GM21528 (cell line): ENCODE measurements around the gene PTMS.

Experiments
- ATAC-seq: cut with Tn5 transposase; IDR thresholded peaks from one replicate; pipeline ENCODE4 v1.9.1; 2021; ENCODE audit warnings: mild to moderate bottlenecking, moderate library complexity; ENCODE audit not compliant: unreplicated experiment, low FRiP score

The PTMS gene

DNA sequence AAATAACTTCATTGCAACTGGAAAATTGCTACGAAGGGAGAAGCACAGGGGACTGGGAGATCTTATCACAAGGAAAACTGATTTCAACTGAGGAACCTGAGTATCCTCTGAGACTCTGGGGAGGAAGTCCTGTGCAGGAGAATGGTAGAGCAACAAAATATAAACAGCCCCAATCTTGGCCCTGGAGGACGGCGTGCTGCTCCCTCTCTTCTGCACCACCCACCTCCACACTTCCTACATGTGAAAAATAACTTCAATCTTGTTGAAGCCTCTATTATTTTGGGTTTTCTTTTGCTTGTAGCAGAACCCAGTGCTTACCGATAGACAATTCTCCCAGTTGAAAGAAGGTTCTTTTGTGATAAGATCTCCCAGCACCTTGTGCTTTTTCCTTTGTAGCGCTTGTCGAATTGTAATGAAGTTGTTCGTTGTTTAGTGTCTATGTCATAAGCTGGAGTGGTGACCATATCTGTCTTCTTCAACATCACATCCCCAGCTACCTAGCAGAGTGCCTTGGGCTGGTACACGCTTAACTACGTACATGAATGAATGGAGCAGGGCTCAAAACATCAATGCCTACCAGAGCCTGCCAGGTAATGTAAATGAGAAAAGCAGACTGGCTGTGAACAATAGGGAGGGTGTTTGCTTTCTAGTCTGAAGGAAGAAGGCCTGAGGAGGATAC, 20.4 kb downstream of the PTMS start:
- ATAC-seq = no peak

DNA sequence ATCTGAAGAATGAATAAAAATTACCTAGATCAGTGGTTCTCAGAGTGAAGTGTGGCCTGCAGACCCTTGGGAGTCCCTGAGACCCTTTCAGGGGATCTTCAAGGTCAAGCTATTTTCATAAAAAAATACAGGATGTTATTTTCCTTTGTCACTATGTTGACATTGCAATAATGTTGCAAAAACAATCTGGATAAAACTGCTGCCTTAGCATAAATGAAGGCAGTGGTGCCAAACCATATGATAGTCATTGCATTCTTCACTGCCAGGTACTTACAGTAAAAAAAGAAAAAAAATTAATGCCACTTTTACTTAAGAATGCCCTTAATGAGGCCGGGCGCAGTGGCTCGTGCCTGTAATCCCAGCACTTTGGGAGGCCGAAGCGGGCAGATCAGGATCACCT, 21.1 kb downstream of the PTMS start:
- ATAC-seq = no peak

DNA sequence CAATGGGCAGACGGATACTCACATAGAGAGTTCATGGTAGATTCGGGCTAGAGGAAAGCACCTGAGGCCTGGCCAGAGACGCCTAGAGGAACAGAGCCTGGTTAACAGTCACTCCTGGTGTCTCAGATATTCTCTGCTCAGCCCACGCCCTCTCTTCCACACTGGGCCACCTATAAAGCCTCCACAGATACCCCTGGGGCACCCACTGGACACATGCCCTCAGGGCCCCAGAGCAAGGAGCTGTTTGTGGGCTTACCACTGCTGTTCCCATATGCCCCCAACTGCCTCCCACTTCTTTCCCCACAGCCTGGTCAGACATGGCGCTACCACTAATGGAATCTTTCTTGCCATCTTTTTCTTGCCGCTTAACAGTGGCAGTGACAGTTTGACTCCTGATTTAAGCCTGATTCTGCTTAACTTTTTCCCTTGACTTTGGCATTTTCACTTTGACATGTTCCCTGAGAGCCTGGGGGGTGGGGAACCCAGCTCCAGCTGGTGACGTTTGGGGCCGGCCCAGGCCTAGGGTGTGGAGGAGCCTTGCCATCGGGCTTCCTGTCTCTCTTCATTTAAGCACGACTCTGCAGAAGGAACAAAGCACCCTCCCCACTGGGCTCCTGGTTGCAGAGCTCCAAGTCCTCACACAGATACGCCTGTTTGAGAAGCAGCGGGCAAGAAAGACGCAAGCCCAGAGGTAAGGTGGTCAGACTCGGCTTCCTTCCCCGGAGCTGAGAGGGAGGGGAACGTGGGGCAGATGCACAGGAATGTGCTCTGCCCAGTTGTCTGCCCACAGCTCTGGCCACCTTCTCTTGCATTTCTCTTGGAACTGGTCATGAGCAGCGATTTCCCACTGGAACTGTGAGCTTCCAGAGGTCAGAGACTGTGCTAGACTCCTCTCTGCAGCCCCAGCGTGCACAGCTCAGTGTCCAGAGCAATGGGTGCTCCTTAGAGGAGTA, 23.1 kb downstream of the PTMS start, which contains the start of gene CD4:
Gene CD4 (plus strand): TSS at position 557 of the 953 bp plus-strand sequence. CDS start 10,611 bp downstream, outside the sequence.
- no peak for ATAC-seq

DNA sequence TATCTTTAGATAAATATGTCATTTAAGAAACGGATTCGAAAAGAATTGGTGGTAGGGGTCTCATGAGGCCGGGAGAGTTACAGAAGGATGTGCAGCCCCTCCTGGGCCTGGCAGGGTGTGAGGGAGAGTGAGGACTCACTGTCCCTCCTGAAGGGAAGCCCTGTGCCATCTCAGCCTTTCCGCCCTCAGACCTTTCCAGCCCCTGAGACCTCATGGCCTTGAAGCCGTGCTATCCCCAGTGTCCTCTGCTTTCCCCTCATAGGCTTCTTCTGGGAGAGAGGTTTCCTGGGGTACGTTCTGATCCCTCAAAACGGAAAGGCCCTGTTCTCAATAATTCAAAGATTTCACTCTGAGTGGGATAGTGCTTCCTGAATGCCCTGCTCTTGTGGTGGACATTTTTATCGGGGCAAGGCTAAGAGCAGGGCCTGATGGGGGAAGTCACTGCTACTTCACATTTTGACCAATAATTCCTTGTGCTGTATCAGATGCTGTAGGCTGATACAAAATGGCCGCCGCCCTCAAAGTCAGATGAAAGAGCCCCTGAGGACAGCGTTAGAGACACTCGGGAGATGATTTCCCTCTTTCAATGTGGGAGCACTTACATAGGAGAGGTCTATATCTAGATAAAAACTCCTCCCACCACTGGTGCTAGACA, 24.5 kb downstream of the PTMS start:
- no peak for ATAC-seq

DNA sequence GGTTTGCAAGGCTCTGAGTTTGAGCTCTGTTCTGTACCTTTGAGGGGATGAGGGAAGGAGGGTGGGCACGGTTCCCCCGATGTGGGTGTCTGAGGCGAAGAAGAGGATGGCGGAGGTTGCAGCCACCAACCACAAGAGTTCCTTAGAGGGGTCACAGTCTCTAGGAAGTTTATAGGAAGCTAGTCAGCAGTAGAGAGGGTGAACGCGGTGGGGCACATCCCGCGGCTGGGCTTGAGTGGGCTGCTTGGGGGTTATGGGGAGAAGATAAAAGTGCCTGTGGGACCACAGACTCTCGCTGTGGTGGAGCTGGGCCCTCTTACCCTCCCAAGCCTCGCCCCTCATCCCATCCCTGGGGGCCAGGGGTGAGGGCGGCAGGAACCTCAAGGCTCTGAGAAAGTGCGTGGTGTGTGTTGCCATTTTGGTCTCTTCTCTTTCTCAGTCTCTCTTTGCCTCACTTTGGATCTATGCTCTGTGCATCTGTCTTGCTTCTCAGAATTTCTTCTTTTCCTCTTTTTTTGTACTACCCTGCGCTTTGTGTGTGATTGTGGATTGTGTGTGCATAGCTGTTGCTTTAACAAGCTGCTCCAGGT, 25.9 kb downstream of the PTMS start:
- no peak for ATAC-seq

DNA sequence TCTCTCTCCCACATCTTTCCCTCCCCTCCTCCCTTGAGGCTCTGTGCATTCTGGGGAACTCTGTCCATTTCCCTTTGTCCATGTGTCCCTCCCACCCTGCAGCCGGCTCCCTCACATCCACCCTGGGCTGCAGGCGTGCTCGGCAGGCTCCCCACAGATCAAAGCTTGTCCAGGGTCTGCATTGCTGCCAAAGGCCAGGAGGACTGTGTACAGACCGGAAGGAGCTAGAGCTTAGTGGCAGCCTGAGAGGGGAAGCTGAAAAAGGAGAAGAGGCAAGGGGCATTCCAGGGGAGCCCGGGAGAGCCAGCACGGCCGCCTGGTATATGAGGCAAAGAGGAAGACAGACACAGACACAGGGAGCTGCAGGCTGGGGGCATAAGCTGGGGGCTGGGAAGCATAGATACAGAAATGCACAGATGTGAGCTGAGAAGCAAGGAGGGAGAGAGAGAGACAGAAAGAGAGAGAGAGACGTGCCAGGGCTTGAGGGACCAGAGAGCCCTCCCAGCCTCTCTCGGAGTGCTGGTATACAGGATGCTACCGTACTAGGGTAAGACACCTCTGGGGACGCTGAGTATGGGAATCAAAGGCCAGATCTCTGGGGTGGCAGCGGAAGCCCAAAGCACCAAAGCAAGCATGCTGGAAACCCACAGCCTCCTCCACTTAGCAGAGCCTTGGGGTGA, 26.5 kb downstream of the PTMS start:
- ATAC-seq = no peak

DNA sequence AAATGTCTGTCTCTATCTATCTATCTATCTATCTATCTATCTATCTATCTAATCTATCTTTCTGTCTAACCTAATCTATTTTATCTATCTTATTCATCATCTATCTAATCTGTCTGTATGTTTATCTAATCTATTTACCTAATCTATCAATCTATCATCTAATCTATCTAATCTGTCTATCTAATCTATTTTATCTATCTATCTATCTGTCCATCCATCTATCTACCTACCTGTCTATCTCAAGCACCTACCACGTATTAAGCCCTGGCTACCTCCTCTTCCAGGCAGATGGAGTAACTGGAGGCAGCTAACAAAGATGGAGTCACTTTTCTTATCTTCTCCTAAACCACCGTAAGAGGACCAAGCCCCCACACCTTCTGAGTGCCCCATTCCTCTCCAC, 28.9 kb downstream of the PTMS start:
- ATAC-seq = no peak

DNA sequence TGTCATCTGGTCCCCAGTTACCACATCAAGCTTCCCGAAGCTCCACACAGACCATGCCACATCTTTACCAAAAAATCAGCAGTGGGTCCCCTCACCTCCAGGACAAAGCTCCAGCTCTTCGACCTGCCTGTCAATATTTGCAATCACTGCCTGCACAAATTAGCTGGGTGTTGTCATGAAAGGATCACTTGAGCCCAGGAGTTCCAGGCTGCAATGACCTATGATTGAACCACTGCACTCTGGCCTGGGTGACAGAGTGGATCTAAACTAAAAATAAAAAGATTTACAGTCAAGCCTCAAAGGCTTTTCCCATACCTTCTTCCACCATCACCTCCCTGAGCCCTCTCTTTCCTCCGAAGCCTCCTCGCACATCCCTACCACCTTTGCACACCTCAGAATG, 30.4 kb downstream of the PTMS start:
- ATAC-seq = no peak

DNA sequence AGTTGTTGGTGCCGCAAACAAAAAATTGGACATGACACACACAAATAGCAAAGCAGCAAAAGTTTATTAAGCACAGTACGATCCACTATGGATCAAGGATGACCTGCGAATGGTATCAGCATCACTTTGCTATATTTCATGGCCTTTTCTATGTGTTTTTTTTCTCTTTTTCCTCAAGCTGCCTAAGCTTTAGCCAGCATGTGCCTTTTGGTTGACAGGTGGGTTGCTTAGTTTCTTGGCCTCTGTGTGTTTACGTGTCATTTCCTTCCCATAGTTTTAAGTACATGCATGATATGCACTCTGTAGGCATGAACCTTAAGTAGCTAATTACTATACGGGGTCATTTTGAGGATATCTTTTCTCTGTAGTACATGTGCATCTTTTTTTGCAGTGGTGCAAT, 33.0 kb downstream of the PTMS start:
- no peak for ATAC-seq

DNA sequence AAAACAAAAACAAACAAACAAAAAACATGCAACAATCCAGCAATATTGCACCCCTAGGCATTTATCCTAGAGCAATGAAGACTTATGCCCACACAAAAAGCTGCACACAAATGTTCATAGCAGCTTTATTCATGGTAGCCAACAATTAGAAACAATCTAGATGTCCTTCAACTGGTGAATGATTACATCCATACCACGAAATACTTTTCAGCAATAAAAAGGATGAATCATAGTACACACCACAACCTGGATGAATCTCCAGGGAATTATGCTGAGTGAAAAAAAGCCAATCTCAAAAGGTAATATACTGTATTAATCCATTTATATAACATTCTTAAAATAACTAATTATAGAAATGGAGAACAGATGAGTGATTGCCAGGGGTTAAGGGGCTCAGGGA, 41.0 kb downstream of the PTMS start:
- ATAC-seq = no peak

DNA sequence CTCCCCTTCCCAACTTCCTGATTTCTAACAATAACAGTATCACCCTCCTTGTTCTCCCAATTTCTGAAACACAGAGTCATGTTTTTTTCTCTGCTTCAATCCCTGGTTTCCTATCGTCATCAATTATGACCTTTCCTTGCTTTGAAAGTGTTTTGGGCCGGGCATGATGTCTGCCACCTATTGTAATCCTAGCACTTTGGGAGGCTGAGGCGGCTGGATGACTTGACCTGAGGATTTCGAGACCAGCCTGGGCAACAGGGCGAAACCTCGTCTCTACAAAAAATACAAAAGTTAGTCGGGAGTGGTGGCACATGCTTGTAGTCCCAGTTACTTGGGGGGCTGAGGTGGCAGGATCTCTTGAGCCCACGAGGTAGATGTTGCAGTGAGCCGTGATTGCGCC, 42.9 kb downstream of the PTMS start:
- no peak for ATAC-seq

DNA sequence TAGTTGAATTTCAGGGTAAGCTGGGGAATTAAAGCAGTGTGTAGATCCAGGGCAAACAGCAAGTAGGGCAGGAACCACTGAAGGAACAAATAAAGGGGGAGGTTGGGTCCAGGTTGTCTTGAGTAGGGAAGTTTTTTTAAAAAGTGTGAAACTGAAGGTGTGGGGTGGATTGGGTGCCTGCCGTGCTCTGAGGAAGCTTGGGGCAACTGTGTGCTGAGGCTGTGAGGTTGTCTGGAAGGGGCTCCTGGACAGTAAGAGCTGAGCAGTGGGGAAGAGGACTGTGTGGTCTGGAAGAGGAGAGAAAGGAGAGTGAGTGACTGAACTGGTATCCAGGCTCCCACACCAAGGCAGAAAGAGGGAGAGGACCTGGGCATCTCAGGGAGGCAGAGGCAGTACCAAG, 44.6 kb downstream of the PTMS start:
- ATAC-seq = no peak

DNA sequence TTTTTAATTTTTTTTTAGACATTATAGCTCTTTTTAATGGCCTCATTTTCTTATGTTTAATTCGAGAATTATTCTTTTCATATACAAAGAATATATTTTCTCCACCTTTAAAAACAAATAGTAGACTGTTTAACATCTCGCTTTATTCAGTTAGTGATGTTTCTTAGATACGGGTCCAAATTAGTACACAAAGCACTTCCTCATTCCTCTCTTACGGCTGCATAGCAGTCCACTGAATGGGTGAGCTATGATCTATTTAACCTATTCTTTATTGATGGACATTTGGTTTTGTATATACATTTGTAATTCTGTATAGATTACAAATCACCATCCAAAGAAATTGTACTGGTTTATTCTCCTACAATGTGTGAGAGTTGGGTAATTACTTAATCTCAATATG, 47.2 kb downstream of the PTMS start:
- ATAC-seq = no peak

DNA sequence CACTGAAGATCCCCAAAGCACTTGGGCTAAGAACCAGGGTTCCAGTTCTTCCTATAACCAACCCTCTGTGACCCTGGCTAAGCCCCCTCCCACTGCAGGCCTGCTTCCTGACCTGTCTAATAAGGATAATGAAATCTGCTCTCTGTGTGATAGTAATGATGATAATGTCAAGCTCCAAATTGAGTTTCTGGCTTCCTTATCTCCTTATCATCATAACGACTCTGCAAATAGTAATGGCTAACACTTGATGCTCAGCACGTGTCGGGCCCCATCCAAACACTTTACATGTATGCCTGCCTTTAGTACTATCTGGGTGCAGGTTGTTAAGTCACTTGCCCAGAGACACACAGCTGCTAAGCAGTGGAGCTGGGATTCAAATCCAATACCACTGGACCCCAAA, 50.4 kb downstream of the PTMS start:
- no peak for ATAC-seq

DNA sequence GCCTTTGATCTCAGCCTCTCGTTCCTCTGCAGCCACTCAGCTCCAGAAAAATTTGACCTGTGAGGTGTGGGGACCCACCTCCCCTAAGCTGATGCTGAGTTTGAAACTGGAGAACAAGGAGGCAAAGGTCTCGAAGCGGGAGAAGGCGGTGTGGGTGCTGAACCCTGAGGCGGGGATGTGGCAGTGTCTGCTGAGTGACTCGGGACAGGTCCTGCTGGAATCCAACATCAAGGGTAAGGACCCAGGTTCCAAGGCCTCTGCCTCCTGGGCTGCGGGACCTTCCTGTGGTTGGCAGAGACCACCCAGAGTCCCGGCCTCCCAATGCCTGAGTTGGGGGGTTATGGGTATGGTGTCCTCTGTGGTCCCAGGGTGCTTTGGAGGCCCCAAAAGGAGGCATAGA, 50.9 kb downstream of the PTMS start:
- no peak for ATAC-seq

DNA sequence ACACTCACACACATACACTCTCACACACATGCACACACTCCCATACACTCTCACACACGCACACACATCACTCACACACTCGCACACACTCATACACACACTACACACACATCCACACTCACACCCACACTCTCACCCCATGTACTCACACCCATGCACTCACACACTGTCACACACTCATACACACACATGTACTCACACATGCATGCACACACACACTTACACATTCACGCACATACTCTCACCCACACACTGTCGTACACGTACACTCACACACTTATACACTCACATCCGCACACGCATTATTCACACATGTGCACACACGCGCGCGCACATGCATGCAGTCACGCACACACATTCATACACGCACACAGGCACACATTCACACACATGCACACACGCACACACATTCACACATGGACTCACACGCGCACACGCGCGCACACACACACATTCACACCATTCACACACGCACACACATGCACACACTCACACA, 51.5 kb downstream of the PTMS start:
- no peak for ATAC-seq

DNA sequence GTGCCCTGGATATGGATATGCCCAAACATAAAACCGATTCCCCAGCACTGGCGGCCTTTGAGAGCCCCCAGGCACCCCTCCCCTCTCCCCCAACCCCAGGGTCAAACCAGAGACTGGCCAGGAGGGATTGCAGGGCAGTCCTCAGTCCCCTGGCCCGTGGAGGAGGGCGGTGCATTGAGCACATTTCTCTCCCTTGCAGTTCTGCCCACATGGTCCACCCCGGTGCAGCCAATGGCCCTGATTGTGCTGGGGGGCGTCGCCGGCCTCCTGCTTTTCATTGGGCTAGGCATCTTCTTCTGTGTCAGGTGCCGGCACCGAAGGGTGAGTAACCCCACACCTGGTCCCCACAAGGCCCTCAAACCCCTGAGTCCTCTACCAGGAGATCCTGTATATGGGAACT, 52.1 kb downstream of the PTMS start:
- no peak for ATAC-seq

DNA sequence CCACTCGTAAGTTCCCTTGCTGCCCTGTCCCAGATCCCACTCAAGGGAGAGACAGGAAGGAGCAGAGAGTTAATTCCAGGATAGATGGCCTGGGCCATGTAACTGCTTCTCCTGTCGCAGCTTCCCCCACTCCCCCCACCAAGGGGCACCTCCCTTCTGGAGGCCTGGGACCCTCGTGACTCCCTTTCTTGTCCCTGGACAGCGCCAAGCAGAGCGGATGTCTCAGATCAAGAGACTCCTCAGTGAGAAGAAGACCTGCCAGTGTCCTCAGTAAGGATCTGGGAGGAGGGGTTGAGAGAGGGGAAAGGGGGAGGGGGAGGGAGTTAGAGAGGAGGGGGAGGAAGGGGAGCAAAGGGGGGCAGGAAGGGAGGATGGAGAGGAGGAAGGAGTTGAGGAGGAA, 52.5 kb downstream of the PTMS start:
- ATAC-seq = no peak

DNA sequence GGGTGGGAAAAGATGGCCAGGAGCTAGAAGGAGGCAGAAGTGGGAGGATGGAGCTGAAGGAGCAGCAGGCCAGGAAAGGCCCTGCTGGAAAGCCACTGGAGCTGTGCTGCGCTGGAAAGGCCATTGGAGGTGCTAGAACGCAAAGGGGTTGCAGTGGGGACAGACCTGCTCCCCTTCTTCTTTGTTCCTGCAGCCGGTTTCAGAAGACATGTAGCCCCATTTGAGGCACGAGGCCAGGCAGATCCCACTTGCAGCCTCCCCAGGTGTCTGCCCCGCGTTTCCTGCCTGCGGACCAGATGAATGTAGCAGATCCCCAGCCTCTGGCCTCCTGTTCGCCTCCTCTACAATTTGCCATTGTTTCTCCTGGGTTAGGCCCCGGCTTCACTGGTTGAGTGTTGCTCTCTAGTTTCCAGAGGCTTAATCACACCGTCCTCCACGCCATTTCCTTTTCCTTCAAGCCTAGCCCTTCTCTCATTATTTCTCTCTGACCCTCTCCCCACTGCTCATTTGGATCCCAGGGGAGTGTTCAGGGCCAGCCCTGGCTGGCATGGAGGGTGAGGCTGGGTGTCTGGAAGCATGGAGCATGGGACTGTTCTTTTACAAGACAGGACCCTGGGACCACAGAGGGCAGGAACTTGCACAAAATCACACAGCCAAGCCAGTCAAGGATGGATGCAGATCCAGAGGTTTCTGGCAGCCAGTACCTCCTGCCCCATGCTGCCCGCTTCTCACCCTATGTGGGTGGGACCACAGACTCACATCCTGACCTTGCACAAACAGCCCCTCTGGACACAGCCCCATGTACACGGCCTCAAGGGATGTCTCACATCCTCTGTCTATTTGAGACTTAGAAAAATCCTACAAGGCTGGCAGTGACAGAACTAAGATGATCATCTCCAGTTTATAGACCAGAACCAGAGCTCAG, 53.2 kb downstream of the PTMS start:
- no peak for ATAC-seq
